Mesendoderm (in vitro differentiated cells): ENCODE measurements around the gene EPHA3.

Experiments used
- DNase-seq: peaks from one replicate; pipeline ENCODE4 v3.0.0; 2013
- H2AK5ac ChIP-seq: 2 replicates; pipeline ENCODE4 v1.6.1; 2013; ENCODE audit warnings: low read length, inconsistent platforms
- H2BK120ac ChIP-seq: 2 replicates; pipeline ENCODE4 v1.6.1; 2013; ENCODE audit warnings: low read depth, mild to moderate bottlenecking, low read length, moderate library complexity, mixed read lengths
- H2BK15ac ChIP-seq: replicated peaks from 2 replicates; pipeline ENCODE4 v1.6.1; 2013; ENCODE audit warnings: low read depth, mild to moderate bottlenecking, moderate library complexity
- H2BK5ac ChIP-seq: 2 replicates; pipeline ENCODE4 v1.6.1; 2013; ENCODE audit warnings: low read length, inconsistent platforms
- H3K18ac ChIP-seq: 2 replicates; pipeline ENCODE4 v1.6.1; 2013; ENCODE audit warnings: mild to moderate bottlenecking, low read length, mixed read lengths
- H3K23ac ChIP-seq: one replicate; pipeline ENCODE4 v1.6.1; 2013; ENCODE audit warnings: low read length
- H3K27ac ChIP-seq: 2 replicates; pipeline ENCODE4 v1.5.1; 2013; ENCODE audit warnings: low read depth, mild to moderate bottlenecking, inconsistent platforms, low read length, moderate library complexity
- H3K27me3 ChIP-seq: 2 replicates; pipeline ENCODE4 v1.6.1; 2013; ENCODE audit warnings: low read length, control low read depth, mild to moderate bottlenecking, inconsistent platforms; ENCODE audit not compliant: insufficient read depth, poor library complexity
- H3K36me3 ChIP-seq: 2 replicates; pipeline ENCODE4 v1.6.1; 2013; ENCODE audit warnings: low read length, inconsistent platforms; ENCODE audit not compliant: control insufficient read depth, insufficient read depth
- H3K4ac ChIP-seq: one replicate; pipeline ENCODE4 v1.6.1; 2013; ENCODE audit warnings: low read depth, mild to moderate bottlenecking, low read length, moderate library complexity
- H3K4me1 ChIP-seq: 2 replicates; pipeline ENCODE4 v1.6.1; 2013; ENCODE audit warnings: low read depth, low read length, inconsistent platforms; ENCODE audit not compliant: control insufficient read depth
- H3K4me2 ChIP-seq: 2 replicates; pipeline ENCODE4 v1.6.1; 2013; ENCODE audit warnings: low read length
- H3K4me3 ChIP-seq: 2 replicates; pipeline ENCODE4 v1.5.1; 2013; ENCODE audit warnings: mild to moderate bottlenecking, low read length
- H3K56ac ChIP-seq: one replicate; pipeline ENCODE4 v1.6.1; 2013; ENCODE audit warnings: low read length
- H3K79me1 ChIP-seq: 2 replicates; pipeline ENCODE4 v1.6.1; 2013; ENCODE audit warnings: low read length, inconsistent platforms
- H3K79me2 ChIP-seq: 2 replicates; pipeline ENCODE4 v1.6.1; 2013; ENCODE audit warnings: mild to moderate bottlenecking, low read length; ENCODE audit not compliant: control insufficient read depth, insufficient read depth
- H3K9ac ChIP-seq: 2 replicates; pipeline ENCODE4 v1.6.1; 2013; ENCODE audit warnings: low read length, inconsistent platforms
- H4K5ac ChIP-seq: one replicate; pipeline ENCODE4 v1.6.1; 2013; ENCODE audit warnings: low read length
- H4K8ac ChIP-seq: one replicate; pipeline ENCODE4 v1.6.1; 2013; ENCODE audit warnings: low read depth, mild to moderate bottlenecking, control low read depth, low read length, moderate library complexity
- WGBS: extraction: QIAGEN DNeasy Blood & Tissue Kit; methylation state at CpG from one replicate; pipeline ENCODE4 v1.1.7; 2013; ENCODE audit warnings: low lambda C conversion rate, missing lambda C conversion rate; ENCODE audit not compliant: insufficient coverage; ENCODE audit errors: extremely low coverage; 5-methylcytosine and 5-hydroxymethylcytosine counted together

The EPHA3 gene

GRCh38 chr3:89262309-89262929 lies 155.0 kb downstream of the EPHA3 start:
- H3K79me1 ChIP-seq = no peaks in the 10 kb centered on the region
- no peak overlapping the region for H2BK120ac ChIP-seq
- H4K8ac ChIP-seq = no peak overlapping the region
- H3K18ac ChIP-seq = no peak overlapping the region
- no peak overlapping the region for H2BK5ac ChIP-seq
- H3K27me3 ChIP-seq = no peaks in the 10 kb centered on the region
- no peak overlapping the region for H2BK15ac ChIP-seq
- no peak overlapping the region for H3K4ac ChIP-seq
- no peak overlapping the region for H2AK5ac ChIP-seq
- no peak overlapping the region for H4K5ac ChIP-seq
- WGBS = no CpG with 5 or more reads among the region's 15 CpGs
- H3K4me1 ChIP-seq = no peaks in the 10 kb centered on the region
- DNase-seq = peak; percentile 1
- H3K79me2 ChIP-seq = no peaks in the 10 kb centered on the region
- H3K9ac ChIP-seq = no peak overlapping the region
- no peaks in the 10 kb centered on the region for H3K36me3 ChIP-seq
- H3K56ac ChIP-seq = no peak overlapping the region
- no peak overlapping the region for H3K27ac ChIP-seq
- no peak overlapping the region for H3K23ac ChIP-seq
- H3K4me2 ChIP-seq = no peak overlapping the region
- no peak overlapping the region for H3K4me3 ChIP-seq

GRCh38 chr3:89264037-89264560 lies 156.7 kb downstream of the EPHA3 start:
- WGBS = no CpG with 5 or more reads among the region's 6 CpGs
- Histone ChIP-seq H2BK120ac (no peak overlapping the region), H3K23ac (no peak overlapping the region), H3K36me3 (no peaks in the 10 kb centered on the region), H2BK5ac (no peak overlapping the region), H3K4ac (no peak overlapping the region), H4K5ac (no peak overlapping the region), H4K8ac (no peak overlapping the region), H3K56ac (no peak overlapping the region), H2AK5ac (no peak overlapping the region), H3K4me2 (no peak overlapping the region), H3K79me1 (no peaks in the 10 kb centered on the region), H3K27ac (peak overlapping the region; percentile 32), H3K79me2 (no peaks in the 10 kb centered on the region), H3K4me3 (no peak overlapping the region), H3K18ac (no peak overlapping the region), H2BK15ac (no peak overlapping the region), H3K27me3 (no peaks in the 10 kb centered on the region), H3K9ac (no peak overlapping the region), H3K4me1 (no peaks in the 10 kb centered on the region)
- peak; percentile 69 for DNase-seq

DNA sequence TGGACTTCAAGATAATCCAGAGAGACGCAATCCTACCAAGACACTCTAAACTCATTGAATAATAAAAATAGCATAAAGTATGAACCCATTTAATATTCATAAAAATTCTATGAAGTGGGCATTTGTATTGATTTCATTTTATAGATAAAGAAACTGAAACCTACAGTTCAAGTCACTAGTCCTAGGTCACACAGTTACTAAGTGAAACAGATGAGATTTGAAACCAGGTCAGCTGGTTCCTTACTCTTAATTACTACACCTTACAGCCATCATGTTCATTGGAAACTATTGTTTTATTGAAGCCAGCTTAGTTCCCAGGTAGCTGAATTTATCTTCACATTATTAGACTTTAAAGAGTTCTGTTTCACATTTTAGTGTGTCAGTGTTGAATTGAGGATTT lies 158.7 kb downstream of the EPHA3 start:
- H2AK5ac ChIP-seq = no peak overlapping the region
- no peak overlapping the region for H4K8ac ChIP-seq
- no peak overlapping the region for H3K4me2 ChIP-seq
- DNase-seq = no peak
- no peak overlapping the region for H2BK5ac ChIP-seq
- H3K27ac ChIP-seq = no peak overlapping the region
- no peak overlapping the region for H3K4me3 ChIP-seq
- H3K79me2 ChIP-seq = no peaks in the 10 kb centered on the region
- H3K27me3 ChIP-seq = no peaks in the 10 kb centered on the region
- H3K36me3 ChIP-seq = no peaks in the 10 kb centered on the region
- H3K79me1 ChIP-seq = no peaks in the 10 kb centered on the region
- H3K4ac ChIP-seq = no peak overlapping the region
- H2BK15ac ChIP-seq = peak overlapping the region; percentile 74
- no peak overlapping the region for H2BK120ac ChIP-seq
- no peaks in the 10 kb centered on the region for H3K4me1 ChIP-seq
- H4K5ac ChIP-seq = no peak overlapping the region
- no CpG with 5 or more reads among the region's 1 CpG for whole genome bisulfite sequencing
- H3K18ac ChIP-seq = no peak overlapping the region
- no peak overlapping the region for H3K56ac ChIP-seq
- H3K23ac ChIP-seq = no peak overlapping the region
- no peak overlapping the region for H3K9ac ChIP-seq

- DNase-seq = no peak
- no peak overlapping the region for H4K5ac ChIP-seq
- no peak overlapping the region for H3K9ac ChIP-seq
- H3K18ac ChIP-seq = no peak overlapping the region
- no peak overlapping the region for H3K4me3 ChIP-seq
- H3K4me1 ChIP-seq = no peaks in the 10 kb centered on the region
- H3K4ac ChIP-seq = no peak overlapping the region
- no peaks in the 10 kb centered on the region for H3K36me3 ChIP-seq
- H3K27ac ChIP-seq = no peak overlapping the region
- H3K79me1 ChIP-seq = no peaks in the 10 kb centered on the region
- H3K27me3 ChIP-seq = no peaks in the 10 kb centered on the region
- H3K79me2 ChIP-seq = no peaks in the 10 kb centered on the region
- no peak overlapping the region for H3K4me2 ChIP-seq
- no CpG with 5 or more reads among the region's 1 CpG for WGBS
- H3K56ac ChIP-seq = no peak overlapping the region
- no peak overlapping the region for H2AK5ac ChIP-seq
- no peak overlapping the region for H3K23ac ChIP-seq
- peak overlapping the region; percentile 76 for H4K8ac ChIP-seq
- no peak overlapping the region for H2BK120ac ChIP-seq
- no peak overlapping the region for H2BK5ac ChIP-seq
- H2BK15ac ChIP-seq = no peak overlapping the region
Measured at GRCh38 chr3:89268059-89268458, 160.6 kb downstream of the EPHA3 start.

DNA sequence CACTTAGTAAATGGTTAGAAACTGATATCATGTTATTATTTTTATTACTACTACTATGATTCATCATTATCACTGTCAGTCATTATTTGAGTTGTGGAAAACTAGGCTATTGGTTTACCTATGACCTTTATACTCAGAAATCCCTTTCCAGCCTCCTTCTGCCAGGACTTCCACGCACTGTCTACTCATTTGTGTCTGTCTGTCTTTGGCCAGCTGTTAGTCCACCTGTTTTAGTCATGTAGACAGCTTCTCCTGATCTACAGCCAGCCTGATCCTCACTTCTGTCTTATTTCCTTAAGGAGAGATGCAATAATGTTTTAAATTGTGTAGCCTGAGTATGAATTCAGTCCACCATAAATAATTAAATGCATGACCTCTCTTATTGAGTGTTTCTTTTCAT lies 162.8 kb downstream of the EPHA3 start:
- Histone ChIP-seq H3K4me1 (no peaks in the 10 kb centered on the region), H2BK120ac (no peak overlapping the region), H2BK5ac (no peak overlapping the region), H3K4ac (no peak overlapping the region), H3K23ac (peak overlapping the region; percentile 49), H2AK5ac (no peak overlapping the region), H3K18ac (no peak overlapping the region), H4K5ac (no peak overlapping the region), H3K36me3 (no peaks in the 10 kb centered on the region), H3K4me2 (no peak overlapping the region), H3K4me3 (no peak overlapping the region), H3K79me2 (no peaks in the 10 kb centered on the region), H3K27me3 (no peaks in the 10 kb centered on the region), H3K79me1 (no peaks in the 10 kb centered on the region), H4K8ac (no peak overlapping the region), H2BK15ac (no peak overlapping the region), H3K27ac (no peak overlapping the region), H3K9ac (no peak overlapping the region), H3K56ac (no peak overlapping the region)
- DNase-seq = no peak
- WGBS = no CpG with 5 or more reads among the region's 1 CpG

GRCh38 chr3:89275001-89275400 lies 167.6 kb downstream of the EPHA3 start:
- H3K18ac ChIP-seq = no peak overlapping the region
- no CpG with 5 or more reads among the region's 5 CpGs for WGBS

More at GRCh38 chr3:89275001-89275400, 167.6 kb downstream of the EPHA3 start:
- Histone ChIP-seq H3K36me3 (no peaks in the 10 kb centered on the region), H3K79me2 (no peaks in the 10 kb centered on the region), H4K8ac (no peak overlapping the region), H3K4me3 (no peak overlapping the region), H3K9ac (no peak overlapping the region), H3K4me1 (peaks cover 4% of the 10 kb centered on the region), H3K27me3 (no peaks in the 10 kb centered on the region), H3K56ac (no peak overlapping the region), H3K4me2 (no peak overlapping the region), H3K79me1 (no peaks in the 10 kb centered on the region), H2AK5ac (no peak overlapping the region), H3K4ac (no peak overlapping the region), H4K5ac (no peak overlapping the region), H3K23ac (no peak overlapping the region), H2BK15ac (peak overlapping the region; percentile 74), H2BK5ac (no peak overlapping the region), H3K27ac (no peak overlapping the region), H2BK120ac (no peak overlapping the region)
- DNase-seq = no peak
